GM19397 (cell line): Measurements from ENCODE around the gene FSTL3.
"Not testable (repeated sequence)": the region's sequence is repeated elsewhere in the genome, so short reads cannot be mapped to it uniquely, and the experiment has no call there.

Source experiments
- ATAC-seq: cut with Tn5 transposase; IDR thresholded peaks from one replicate; pipeline ENCODE4 v1.9.1; 2021; ENCODE audit warnings: mild to moderate bottlenecking, moderate library complexity; ENCODE audit not compliant: unreplicated experiment

The FSTL3 gene

DNA sequence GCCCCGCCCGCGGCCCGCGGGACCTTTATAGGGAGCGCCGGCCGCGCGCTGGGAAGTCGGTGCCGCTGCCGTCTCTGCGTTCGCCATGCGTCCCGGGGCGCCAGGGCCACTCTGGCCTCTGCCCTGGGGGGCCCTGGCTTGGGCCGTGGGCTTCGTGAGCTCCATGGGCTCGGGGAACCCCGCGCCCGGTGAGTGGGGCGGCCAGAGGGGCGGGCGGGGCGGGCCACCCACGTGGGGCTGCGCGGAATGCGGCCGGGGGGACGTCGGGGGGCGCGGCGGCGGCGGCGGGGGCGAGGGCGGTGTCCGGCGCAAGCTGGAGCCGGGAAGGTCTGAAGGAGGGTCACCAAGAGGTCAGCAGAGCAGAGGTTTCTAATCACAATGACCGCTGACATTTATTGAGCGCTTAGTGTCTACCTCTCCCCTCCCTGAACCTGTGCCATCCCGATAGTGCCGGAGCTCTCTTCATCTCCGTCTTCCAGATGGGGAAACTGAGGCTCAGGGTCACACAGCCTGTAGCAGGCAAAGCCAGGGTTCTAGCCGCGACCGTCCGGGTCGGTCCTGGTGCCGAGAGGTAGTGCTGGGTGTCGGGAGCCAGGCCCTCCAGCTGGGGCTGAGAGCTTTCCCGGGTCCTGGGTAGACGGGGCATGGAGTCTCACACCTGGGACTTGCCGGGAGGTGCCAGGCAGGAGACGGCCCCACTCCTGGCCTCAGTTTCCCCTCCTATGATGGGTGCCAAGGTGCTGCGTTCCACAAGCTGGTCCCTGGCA is at the start of gene FSTL3:
Gene FSTL3 (plus strand): TSS at position 54 of the 767 bp plus-strand sequence. CDS start 32 bp downstream, at position 86.
- ATAC-seq, result no peak

DNA sequence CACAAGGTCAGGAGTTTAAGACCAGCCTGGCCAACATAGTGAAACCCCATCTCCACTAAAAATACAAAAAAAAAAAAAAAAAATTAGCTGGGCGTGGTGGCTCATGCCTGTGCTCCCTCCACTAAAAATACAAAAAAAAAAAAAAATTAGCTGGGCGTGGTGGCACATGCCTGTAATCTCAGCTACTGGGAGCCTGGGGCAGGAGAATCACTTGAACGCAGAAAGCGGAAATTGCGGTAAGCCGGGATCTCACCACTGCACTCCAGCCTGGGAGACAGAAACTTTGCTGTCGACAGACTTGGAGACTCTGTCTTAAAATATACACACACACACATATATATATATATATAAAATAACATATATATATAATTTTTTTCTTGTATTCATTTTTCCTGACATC is 49.6 kb upstream of the FSTL3 start:
- not testable (repeated sequence) for ATAC-seq

DNA sequence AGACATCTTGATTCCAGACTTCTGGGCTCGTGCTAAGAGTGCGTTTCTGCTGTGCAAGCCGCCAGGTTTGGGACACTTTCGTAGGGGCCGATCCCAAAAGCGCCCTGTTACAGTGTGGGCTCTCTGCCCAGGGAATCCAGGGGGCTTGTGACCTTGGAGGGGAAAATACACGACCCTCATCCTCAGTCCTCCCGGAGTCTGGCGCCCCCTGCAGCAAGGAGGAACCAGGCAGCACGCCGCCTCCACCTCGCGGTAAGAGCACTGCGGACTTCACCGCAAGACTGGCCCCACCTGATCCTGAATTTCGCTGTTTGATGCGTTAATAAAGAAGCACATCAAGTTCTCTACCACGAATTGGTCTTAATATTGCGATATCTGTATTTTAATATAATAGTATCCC is 48.0 kb upstream of the FSTL3 start:
- ATAC-seq, result no peak

DNA sequence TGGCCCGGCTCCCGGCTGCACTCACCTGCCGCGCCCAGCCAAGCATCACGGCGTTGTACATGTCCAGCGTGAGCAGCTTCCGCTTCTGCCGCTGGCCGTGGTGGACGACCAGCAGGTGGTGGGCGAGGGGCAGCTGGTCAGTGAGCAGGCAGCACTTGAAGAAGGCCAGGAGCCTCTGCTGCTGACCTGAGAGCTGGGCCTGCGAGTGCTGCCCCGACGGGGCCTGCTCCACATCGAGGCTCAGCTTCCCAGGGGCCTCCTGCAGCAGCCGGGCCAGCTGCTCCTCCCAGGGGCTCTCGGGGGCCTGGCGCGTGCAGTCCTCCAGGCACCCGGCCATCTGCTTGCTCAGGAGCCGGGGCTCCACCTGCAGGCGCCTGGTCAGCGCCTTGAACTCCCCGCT is 46.7 kb upstream of the FSTL3 start:
- not testable (repeated sequence) for ATAC-seq

DNA sequence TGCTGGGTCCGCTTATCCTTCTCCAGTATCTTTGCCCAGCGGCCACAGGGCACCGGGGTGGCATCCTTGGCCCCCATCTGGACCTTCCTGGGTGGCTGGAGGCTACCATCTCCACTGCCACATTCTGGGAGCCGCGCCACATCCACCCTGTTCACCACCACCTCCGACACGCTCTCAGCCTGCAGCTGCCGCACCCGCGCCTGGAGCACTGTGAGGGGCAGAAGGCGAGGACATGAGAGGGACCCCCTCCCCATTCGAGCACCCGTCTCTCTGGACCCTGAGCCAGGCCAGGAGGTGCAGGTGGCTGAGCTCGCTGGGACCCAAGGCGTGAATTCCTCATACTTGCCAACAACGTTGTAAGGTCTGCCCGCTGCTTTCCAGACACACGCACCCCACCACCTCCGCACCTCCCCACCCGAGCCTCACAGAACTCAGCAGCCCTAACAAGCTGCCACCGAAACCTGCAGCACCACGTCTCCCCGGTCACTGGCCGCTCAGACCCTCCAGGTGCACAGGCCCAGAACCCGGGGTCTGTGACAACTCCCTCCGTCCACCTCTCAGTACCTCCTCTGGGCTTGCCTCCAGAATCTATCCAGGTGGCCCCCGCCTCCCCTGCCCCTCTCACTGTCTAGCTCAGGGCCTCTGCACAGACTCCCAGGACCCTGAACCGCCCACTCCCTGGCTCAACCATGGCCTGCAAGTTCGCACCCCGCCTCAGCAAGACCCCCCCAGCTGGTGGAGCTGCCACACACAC is 46.1 kb upstream of the FSTL3 start:
- no peak for ATAC-seq

DNA sequence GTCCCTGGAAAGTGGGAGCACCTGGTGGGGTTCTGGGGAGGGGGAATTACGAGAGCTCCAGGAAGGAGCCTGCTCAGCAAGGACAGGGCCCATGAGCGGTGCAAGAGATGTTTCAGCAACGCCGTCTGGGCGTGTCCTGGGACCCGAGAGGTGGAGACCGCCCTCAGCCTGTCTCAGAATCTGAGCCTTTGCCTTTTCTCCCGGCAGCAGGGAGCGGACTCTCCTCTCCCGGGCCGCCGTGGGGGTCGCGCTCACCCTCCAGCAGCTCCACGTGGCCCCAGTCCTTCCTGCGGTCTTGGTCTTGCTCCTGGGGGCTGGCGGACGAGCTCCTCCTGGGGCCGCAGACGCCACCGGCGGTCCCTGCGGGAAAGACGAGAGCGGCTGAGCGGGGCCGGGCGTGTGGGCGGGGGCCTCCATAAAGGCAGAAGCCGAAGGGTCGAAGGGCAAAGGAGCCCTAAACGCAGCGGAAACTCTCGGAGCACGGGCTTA is 43.6 kb upstream of the FSTL3 start:
- peak; percentile 17 for ATAC-seq

DNA sequence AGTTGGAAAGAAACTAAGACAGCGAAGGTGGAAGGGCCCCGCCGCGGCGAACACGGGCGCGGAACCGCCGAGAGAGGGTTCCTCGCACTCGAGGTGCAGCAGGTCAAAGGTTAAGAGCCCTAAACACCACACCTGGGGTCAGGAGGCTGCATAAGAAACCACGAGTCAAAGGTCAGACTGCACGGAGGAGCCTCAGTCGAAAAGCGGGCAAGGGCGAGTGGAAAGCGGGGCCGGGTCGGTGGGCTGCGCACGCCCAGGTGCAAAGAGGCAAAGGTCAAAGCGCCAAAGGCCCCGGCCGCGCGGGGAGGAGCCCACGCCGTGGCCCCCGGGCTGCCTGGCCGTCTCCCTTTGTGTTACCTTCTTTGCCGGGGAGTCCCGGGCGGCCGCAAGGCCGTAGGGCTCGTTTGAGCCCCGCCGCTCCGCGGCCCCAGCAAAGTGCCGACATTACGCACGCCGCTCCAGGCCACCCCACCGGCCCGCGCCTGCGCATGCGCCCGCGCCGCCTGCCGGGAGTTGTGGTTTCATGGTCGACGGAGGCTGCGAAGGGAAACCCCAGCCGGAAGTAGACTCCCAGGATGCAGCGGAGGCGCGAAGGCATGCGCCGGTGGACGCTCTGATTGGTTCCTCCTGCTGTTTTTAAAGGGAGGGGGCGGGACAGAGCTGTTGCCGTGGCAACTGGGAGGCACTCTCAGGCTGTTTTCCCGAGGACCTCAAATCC is 43.0 kb upstream of the FSTL3 start, which contains the start of gene POLRMT:
Gene POLRMT (minus strand): TSS at position 470 of the 718 bp plus-strand sequence. CDS start 25 bp downstream, at position 445.
- peak; percentile 82 for ATAC-seq

DNA sequence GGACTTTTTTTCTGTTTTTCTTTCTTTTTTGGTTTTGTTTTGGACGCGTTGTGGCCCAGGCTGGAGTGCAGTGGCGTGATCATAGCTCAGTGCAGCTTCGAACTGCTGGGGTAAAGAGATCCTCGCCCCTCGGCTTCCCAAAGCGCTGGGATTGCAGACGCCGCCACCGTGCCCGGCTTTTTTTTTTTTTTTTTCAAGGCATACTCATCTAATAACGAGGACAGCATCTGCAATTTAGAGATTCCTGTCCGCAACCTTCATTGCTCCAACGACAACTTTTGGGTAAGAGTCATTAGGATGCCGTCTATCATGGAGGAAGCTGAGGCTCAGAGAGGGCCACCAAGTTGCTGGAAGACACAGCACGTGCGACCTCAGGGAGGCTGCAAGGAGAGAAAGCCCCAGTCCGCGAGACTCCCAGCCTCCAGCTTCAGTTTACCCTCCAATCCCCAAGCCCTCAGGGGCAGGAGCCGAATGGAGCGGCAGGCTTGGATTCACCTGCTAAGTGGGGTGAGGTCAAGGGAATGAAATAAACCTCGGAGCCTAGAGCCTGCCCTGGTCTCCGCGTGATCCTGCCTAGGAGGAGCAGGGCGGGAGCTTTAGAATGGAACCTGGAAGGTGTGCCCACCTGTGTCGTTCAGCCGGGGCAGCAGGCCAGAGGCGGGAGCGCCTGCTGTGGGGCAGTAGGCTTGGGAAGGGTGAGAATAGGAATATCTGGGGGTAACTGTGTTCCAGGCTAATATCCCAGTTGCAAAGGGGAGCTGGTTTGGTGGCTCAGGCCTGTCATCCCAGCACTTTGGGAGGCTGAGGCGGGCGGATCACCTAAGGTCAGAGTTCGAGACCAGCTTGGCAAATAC is 42.2 kb upstream of the FSTL3 start:
- ATAC-seq, result no peak

GRCh38 chr19:634975-635652 is 41.1 kb upstream of the FSTL3 start:
- ATAC-seq, result no peak

GRCh38 chr19:638906-639252 is 37.3 kb upstream of the FSTL3 start:
- no peak for ATAC-seq

DNA sequence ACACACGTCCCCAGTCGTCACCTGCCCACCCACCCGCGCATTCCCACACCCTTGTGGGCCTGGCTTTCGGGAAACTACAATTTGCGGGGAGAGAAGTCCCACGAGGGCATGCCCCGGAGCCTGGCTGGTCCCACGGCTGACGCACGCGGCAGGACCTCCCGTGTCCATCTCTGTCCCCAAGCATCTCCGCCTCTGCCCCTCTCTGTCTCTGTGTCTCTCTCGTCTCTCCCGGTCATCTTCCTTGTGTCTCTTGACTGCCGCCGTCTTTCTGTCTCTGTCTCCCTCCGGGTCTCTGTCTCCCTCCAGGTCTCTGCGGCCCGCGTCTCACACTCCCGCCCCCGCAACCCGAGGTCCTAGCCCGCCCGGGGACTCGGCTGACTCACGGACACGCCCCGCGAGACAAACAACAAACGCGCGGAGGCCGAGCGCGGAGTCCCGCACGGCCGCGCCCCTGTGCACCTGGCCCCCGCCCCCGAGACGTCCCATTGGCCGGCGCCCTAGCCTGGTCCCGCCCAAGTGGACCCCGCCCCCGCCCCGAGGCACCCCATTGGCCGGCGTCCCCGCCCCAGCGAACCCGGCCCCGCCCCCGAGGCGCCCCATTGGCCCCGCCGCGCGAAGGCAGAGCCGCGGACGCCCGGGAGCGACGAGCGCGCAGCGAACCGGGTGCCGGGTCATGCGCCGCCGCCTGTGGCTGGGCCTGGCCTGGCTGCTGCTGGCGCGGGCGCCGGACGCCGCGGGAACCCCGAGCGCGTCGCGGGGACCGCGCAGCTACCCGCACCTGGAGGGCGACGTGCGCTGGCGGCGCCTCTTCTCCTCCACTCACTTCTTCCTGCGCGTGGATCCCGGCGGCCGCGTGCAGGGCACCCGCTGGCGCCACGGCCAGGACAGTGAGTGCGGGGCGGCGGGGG is 36.7 kb upstream of the FSTL3 start, which contains the start of gene FGF22:
Gene FGF22 (plus strand): TSS at position 627 of the 908 bp plus-strand sequence. CDS start 47 bp downstream, at position 674.
- peak; percentile 54 for ATAC-seq

- ATAC-seq, result no peak
Measured at GRCh38 chr19:640161-640558, 36.0 kb upstream of the FSTL3 start.

GRCh38 chr19:640606-641189 is 35.5 kb upstream of the FSTL3 start:
- no peak for ATAC-seq

- ATAC-seq, result no peak
Measured at GRCh38 chr19:641702-642101, 34.5 kb upstream of the FSTL3 start.

DNA sequence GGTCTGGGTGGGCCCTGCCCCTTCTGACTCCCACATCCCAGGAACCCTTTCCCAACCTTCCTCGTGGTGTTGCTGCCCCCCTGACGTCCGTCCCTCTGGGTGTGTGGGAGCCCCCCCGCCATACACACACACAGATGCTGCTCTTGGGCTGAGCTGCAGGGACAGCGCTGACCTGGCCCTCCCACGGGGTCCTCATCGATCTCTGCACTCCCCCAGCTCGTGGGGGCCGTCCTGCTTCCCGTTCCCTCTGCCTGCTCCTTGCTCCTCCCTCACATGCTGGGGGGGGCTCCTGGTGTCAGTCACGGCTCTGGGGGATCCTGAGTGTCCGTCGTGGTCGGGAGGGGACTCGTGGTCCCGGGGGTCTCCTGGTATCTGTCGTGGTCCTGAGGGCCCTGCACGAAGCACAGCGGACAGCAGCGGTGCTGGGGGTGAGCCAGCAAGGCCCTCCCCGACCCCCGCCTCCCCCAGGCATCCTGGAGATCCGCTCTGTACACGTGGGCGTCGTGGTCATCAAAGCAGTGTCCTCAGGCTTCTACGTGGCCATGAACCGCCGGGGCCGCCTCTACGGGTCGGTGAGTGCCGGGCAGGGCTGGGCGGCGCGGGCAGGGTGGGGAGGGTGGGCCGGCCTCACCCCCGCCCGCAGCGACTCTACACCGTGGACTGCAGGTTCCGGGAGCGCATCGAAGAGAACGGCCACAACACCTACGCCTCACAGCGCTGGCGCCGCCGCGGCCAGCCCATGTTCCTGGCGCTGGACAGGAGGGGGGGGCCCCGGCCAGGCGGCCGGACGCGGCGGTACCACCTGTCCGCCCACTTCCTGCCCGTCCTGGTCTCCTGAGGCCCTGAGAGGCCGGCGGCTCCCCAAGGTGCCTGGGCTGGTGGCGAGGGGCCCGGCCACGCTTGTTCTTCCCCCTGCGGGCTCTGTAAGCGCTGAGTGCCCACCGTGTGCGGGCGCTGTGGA is 33.1 kb upstream of the FSTL3 start:
- ATAC-seq, result no peak

DNA sequence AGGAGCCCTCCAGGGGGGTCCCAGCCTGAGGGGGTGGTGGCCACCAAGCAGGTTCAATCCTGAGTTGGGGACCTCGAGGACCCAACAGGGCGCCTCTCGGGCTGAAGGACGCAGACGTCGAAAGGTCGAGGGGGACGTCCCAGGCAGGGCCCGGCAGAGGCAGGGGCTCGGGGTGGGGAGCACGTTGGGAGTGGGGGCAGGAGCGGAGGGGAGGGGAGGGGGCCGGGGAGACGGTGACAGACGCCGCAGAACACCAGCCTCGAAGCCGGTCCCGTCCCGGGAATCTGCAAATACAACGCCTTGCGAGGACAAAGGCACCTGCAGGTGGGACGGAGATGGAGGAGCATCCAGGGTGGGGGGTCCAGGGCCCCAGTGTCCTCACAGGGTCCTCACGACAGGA is 32.5 kb upstream of the FSTL3 start:
- ATAC-seq, result no peak

GRCh38 chr19:644363-644762 is 31.8 kb upstream of the FSTL3 start:
- ATAC-seq, result no peak
